Measurements from ENCODE around the gene TINAG. TPM values are rescaled to one million over a fixed set of nuclear protein-coding genes. Genes with fewer than 3 reads are reported as not detected.
"Not testable (repeated sequence)": the region's sequence is repeated elsewhere in the genome, so short reads cannot be mapped to it uniquely, and the experiment has no call there.

TINAG gene
- total RNA-seq, 1 experiment from 2014 or later: not detected

DNA sequence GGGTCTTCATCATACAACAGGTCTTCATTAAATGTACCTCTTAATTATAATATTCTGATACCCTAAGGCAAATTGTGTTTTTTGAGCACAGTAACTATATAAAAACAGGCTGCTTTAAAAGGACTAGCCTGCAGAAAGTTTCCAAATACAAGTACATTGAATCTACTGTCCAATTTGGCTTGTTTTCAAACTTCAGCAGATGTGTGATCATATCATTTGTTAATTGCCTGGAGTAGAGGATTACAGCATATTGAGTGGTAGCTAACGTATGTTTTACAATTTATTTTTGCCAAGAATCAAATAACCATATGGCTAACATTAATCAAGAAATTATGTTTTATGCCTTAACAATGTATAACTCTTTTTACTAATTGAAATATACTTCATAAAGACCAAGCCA lies 12.6 kb downstream of the TINAG start:
- H3K4me2 ChIP-seq (ENCODE audit: low read length): no peak overlapping the region
- no peak overlapping the region for H2AFZ ChIP-seq (ENCODE audit: low read length)
- no peaks in the 10 kb centered on the region for H3F3A ChIP-seq (ENCODE audit: low read length, unreplicated experiment)
- no peak overlapping the region for H3K4me3 ChIP-seq (ENCODE audit: low read length)
- intact Hi-C loops (cut with micrococcal nuclease): no loop called here
- no peaks in the 10 kb centered on the region for H3K27me3 ChIP-seq (ENCODE audit: low read length)
- H3K79me2 ChIP-seq (ENCODE audit: low read length): no peaks in the 10 kb centered on the region
- POLR2A ChIA-PET (ENCODE audit: unreplicated experiment): no interaction called here
- 0 out of 2 replicates have a peak, but pooled peaks cover 5% of the 10 kb centered on the region for H3K9me2 ChIP-seq (replicated peaks; ENCODE audit: low read length)
- no peaks in the 10 kb centered on the region for H3K4me1 ChIP-seq (ENCODE audit: insufficient read depth, low read length)
- no peaks in the 10 kb centered on the region for H4K20me1 ChIP-seq (ENCODE audit: low read length)
- TF ChIP-seq EZH2 (IDR thresholded peaks at IDR 0.05; ENCODE audit: low read length, unreplicated experiment) (no peak), CTCF (conservative IDR thresholded peaks at IDR 0.05; ENCODE audit: low read depth, low read length) (no peak), EZH2phosphoT487 (IDR thresholded peaks at IDR 0.05; ENCODE audit: borderline replicate concordance, low read length) (no peak)
- no peak for DNase-seq
- no peak overlapping the region for H3K9ac ChIP-seq (ENCODE audit: low read length)
- no peak overlapping the region for H3K27ac ChIP-seq (ENCODE audit: low read length)
- CTCF ChIA-PET: no interaction called here
- H3K9me3 ChIP-seq (ENCODE audit: low read length): no peaks in the 10 kb centered on the region
- no peak for ATAC-seq
- H3K36me3 ChIP-seq (ENCODE audit: low read depth, low read length): no peaks in the 10 kb centered on the region
- no TSS peak for BruUV-seq (replicated peaks)

- POLR2A ChIA-PET (ENCODE audit: unreplicated experiment): no interaction called here
- H2AFZ ChIP-seq (ENCODE audit: low read length): peak overlapping the region; percentile 45; the same call in 1 of the 2 replicates
- H3K9ac ChIP-seq (ENCODE audit: low read length): no peak overlapping the region
- H3K9me3 ChIP-seq (ENCODE audit: low read length): no peaks in the 10 kb centered on the region
- TF ChIP-seq CTCF (conservative IDR thresholded peaks at IDR 0.05; ENCODE audit: low read depth, low read length) (no peak), EZH2phosphoT487 (IDR thresholded peaks at IDR 0.05; ENCODE audit: borderline replicate concordance, low read length) (no peak), EZH2 (IDR thresholded peaks at IDR 0.05; ENCODE audit: low read length, unreplicated experiment) (no peak)
- CTCF ChIA-PET: no interaction called here
- H3K9me2 ChIP-seq (replicated peaks; ENCODE audit: low read length): 0 out of 2 replicates have a peak, but pooled peaks cover 4% of the 10 kb centered on the region
- H3K36me3 ChIP-seq (ENCODE audit: low read depth, low read length): no peaks in the 10 kb centered on the region
- no peak for ATAC-seq
- H3K4me3 ChIP-seq (ENCODE audit: low read length): no peak overlapping the region
- no peak overlapping the region for H3K27ac ChIP-seq (ENCODE audit: low read length)
- H3F3A ChIP-seq (ENCODE audit: low read length, unreplicated experiment): no peaks in the 10 kb centered on the region
- intact Hi-C loops (cut with micrococcal nuclease): no loop called here
- DNase-seq: no peak
- H4K20me1 ChIP-seq (ENCODE audit: low read length): no peaks in the 10 kb centered on the region
- H3K4me1 ChIP-seq (ENCODE audit: insufficient read depth, low read length): peaks cover 4% of the 10 kb centered on the region; the same call in 1 of the 2 replicates
- BruUV-seq (replicated peaks): no TSS peak
- no peak overlapping the region for H3K4me2 ChIP-seq (ENCODE audit: low read length)
- no peaks in the 10 kb centered on the region for H3K79me2 ChIP-seq (ENCODE audit: low read length)
- no peaks in the 10 kb centered on the region for H3K27me3 ChIP-seq (ENCODE audit: low read length)
Measured at GRCh38 chr6:54327631-54328030, 19.4 kb downstream of the TINAG start.

- BruUV-seq (replicated peaks); intact Hi-C loops (cut with micrococcal nuclease); H3K4me3 ChIP-seq (ENCODE audit: low read length); H3K9me3 ChIP-seq (ENCODE audit: low read length); H3K36me3 ChIP-seq (ENCODE audit: low read depth, low read length); H3K9ac ChIP-seq (ENCODE audit: low read length); ATAC-seq; H3K27me3 ChIP-seq (ENCODE audit: low read length); CTCF ChIA-PET; H3F3A ChIP-seq (ENCODE audit: low read length, unreplicated experiment); H4K20me1 ChIP-seq (ENCODE audit: low read length); H3K4me2 ChIP-seq (ENCODE audit: low read length); POLR2A ChIA-PET (ENCODE audit: unreplicated experiment); H3K27ac ChIP-seq (ENCODE audit: low read length); H2AFZ ChIP-seq (ENCODE audit: low read length); H3K79me2 ChIP-seq (ENCODE audit: low read length); DNase-seq; H3K9me2 ChIP-seq (replicated peaks; ENCODE audit: low read length): not testable (repeated sequence)
- H3K4me1 ChIP-seq (ENCODE audit: insufficient read depth, low read length): peaks cover 21% of the 10 kb centered on the region
Measured at GRCh38 chr6:54331571-54331970, 23.3 kb downstream of the TINAG start.

Measured in PC-3 (cell line).